WTC11 (cell line): ENCODE results near the gene HIPK2.

Source experiments
- CTCF ChIP-seq: fragments of 200-600 bp; IDR thresholded peaks from 2 replicates; pipeline ENCODE4 v1.8.0; 2022; ENCODE audit warnings: antibody characterized with exemption
- E2F1 ChIP-seq: sonication (generic); formaldehyde crosslinking; IDR thresholded peaks from 2 replicates; pipeline ENCODE4 v1.8.0; 2022; ENCODE audit warnings: mild to moderate bottlenecking, missing genetic modification reagents
- ELF4 ChIP-seq: sonication (generic); formaldehyde crosslinking; IDR thresholded peaks from 2 replicates; pipeline ENCODE4 v1.8.1; 2022; ENCODE audit warnings: low read depth, mild to moderate bottlenecking, moderate library complexity, missing genetic modification reagents
- ZBTB21 ChIP-seq: sonication (generic); formaldehyde crosslinking; IDR thresholded peaks from 2 replicates; pipeline ENCODE4 v1.8.1; 2023; ENCODE audit warnings: mild to moderate bottlenecking, missing genetic modification reagents, borderline replicate concordance

GRCh38 chr7:139541600-139542307, 236.0 kb downstream of the HIPK2 start:
- TF ChIP-seq E2F1 (CRISPR knock-in tag) = no peak
- TF ChIP-seq ZBTB21 (CRISPR knock-in tag) = no peak
- no peak for TF ChIP-seq ELF4 (CRISPR knock-in tag)
- no peak for TF ChIP-seq CTCF
